Endothelial cell of umbilical vein (primary cell): Measurements from ENCODE around the gene C10orf71. TPM values are rescaled to one million over a fixed set of nuclear protein-coding genes. Genes with fewer than 3 reads are reported as not detected.

Experiments
- BruUV-seq: library from RNA; stranded (reverse); fragments of 400-500 nt; replicated peaks from 2 replicates; lab custom pipeline; 2021; lab: Mats Ljungman, UMichigan
- CTCF ChIA-PET: fragments of 300-600, 350-600 bp; sonication (Branson Sonifier 250); formaldehyde crosslinking; loops from one replicate; lab custom pipeline; 2021; ENCODE audit warnings: antibody characterized with exemption, inconsistent platforms; lab: Charles Lee
- POLR2A ChIA-PET: fragments of 300-600, 350-600 bp; sonication (Branson Sonifier 250); formaldehyde crosslinking; loops from one replicate; lab custom pipeline; 2021; ENCODE audit warnings: antibody characterized with exemption, inconsistent platforms; lab: Charles Lee
- DNase-seq: peaks from one replicate; pipeline ENCODE4 v3.0.0-alpha.2; 2011; ENCODE audit warnings: low read depth, low spot score
- FAIRE-seq: peaks from 2 replicates; lab custom pipeline; 2011; peaks lifted over from hg19 to GRCh38; lab: Jason Lieb, UNC
- H2AFZ ChIP-seq: 2 replicates; pipeline ENCODE4 v1.6.0; 2012; ENCODE audit warnings: low read depth, low read length, control low read depth, inconsistent platforms
- H3K27ac ChIP-seq: 2 replicates; pipeline ENCODE4 v1.5.1; 2011; ENCODE audit warnings: low read depth, mild to moderate bottlenecking, control low read depth, low read length, moderate library complexity; ENCODE audit not compliant: insufficient read depth
- H3K27me3 ChIP-seq, 2 experiments: 2 replicates each; pipeline versions ENCODE4 v1.6.0 to v1.6.1; 2011; ENCODE audit warnings: low read length in 2 of 2, mixed read lengths in 1 of 2; ENCODE audit not compliant: control insufficient read depth in 2 of 2, insufficient read depth in 2 of 2
- H3K36me3 ChIP-seq, 2 experiments: 2 replicates in 1 of 2; 3 replicates in 1 of 2; pipeline ENCODE4 v1.5.1; 2011; ENCODE audit warnings: low read length in 2 of 2, mild to moderate bottlenecking in 1 of 2, moderate library complexity in 1 of 2; ENCODE audit not compliant: control insufficient read depth in 2 of 2, insufficient read depth in 2 of 2; ENCODE audit errors: extremely low read depth in 1 of 2
- H3K4me1 ChIP-seq: 3 replicates; pipeline ENCODE4 v1.5.1; 2011; ENCODE audit warnings: mild to moderate bottlenecking, low read length; ENCODE audit not compliant: control insufficient read depth, insufficient read depth; ENCODE audit errors: extremely low read depth
- H3K4me2 ChIP-seq: 2 replicates; pipeline ENCODE4 v1.6.1; 2011; ENCODE audit warnings: low read length, control low read depth, mixed read lengths; ENCODE audit not compliant: insufficient read depth
- H3K4me3 ChIP-seq, 3 experiments: fragments of 200-600 bp in 1 of 3; sonication (generic), shearing (Covaris generic) in 1 of 3; replicated peaks in 1 of 3; 2 replicates each; pipeline ENCODE4 v1.5.1; 2011 to 2016; ENCODE audit warnings: control low read depth in 3 of 3, low read length in 3 of 3, mild to moderate bottlenecking in 2 of 3, inconsistent platforms in 1 of 3, low read depth in 1 of 3, moderate library complexity in 1 of 3; ENCODE audit not compliant: insufficient read depth in 1 of 3
- H3K79me2 ChIP-seq: 2 replicates; pipeline ENCODE4 v1.6.0; 2012; ENCODE audit warnings: low read length, inconsistent platforms; ENCODE audit not compliant: control insufficient read depth, insufficient read depth
- H3K9ac ChIP-seq: replicated peaks from 2 replicates; pipeline ENCODE3; 2011; ENCODE audit warnings: low read length, control low read depth; ENCODE audit not compliant: insufficient read depth; ENCODE audit errors: extremely low read depth
- H3K9me1 ChIP-seq: replicated peaks from 3 replicates; pipeline ENCODE4 v1.6.0; 2011; ENCODE audit warnings: mild to moderate bottlenecking, low read length; ENCODE audit not compliant: control insufficient read depth, insufficient read depth; ENCODE audit errors: extremely low read depth
- H3K9me3 ChIP-seq: replicated peaks from 2 replicates; pipeline ENCODE4 v1.5.1; 2012; ENCODE audit warnings: low read length, inconsistent platforms; ENCODE audit not compliant: control insufficient read depth, insufficient read depth
- H4K20me1 ChIP-seq: replicated peaks from 2 replicates; pipeline ENCODE3; 2011; ENCODE audit warnings: mild to moderate bottlenecking, low read length; ENCODE audit not compliant: control insufficient read depth, insufficient read depth; ENCODE audit errors: extremely low read depth
- CTCF ChIP-seq, 2 donors: IDR thresholded peaks; 1 replicate in 1 of 2; 2 replicates in 1 of 2; pipeline ENCODE4 v1.5.1; 2011; ENCODE audit warnings: low read length in 2 of 2, mild to moderate bottlenecking in 2 of 2, moderate library complexity in 2 of 2, control low read depth in 1 of 2, inconsistent platforms in 1 of 2, low read depth in 1 of 2; ENCODE audit not compliant: insufficient read depth in 1 of 2; ENCODE audit errors: extremely low read depth in 1 of 2
- EZH2 ChIP-seq: IDR thresholded peaks from 2 replicates; pipeline ENCODE4 v1.6.1; 2012; ENCODE audit warnings: borderline replicate concordance, low read depth, mild to moderate bottlenecking, moderate library complexity, low read length, inconsistent platforms; ENCODE audit not compliant: severe bottlenecking
- FOS ChIP-seq: IDR thresholded peaks from 2 replicates; pipeline ENCODE4 v1.6.1; 2011; ENCODE audit warnings: mild to moderate bottlenecking, low read length, moderate library complexity, borderline replicate concordance; ENCODE audit not compliant: insufficient read depth
- GATA2 ChIP-seq: IDR thresholded peaks from 2 replicates; pipeline ENCODE4 v1.7.0; 2011; ENCODE audit warnings: low read depth, mild to moderate bottlenecking, moderate library complexity, mixed read lengths, low read length; ENCODE audit not compliant: insufficient read length, insufficient read depth
- JUN ChIP-seq: IDR thresholded peaks from 2 replicates; pipeline ENCODE4 v1.6.1; 2011; ENCODE audit warnings: borderline replicate concordance, low read depth; ENCODE audit not compliant: insufficient read length, insufficient read depth
- MAX ChIP-seq: IDR thresholded peaks from 2 replicates; pipeline ENCODE4 v1.6.1; 2011; ENCODE audit not compliant: insufficient read depth, insufficient read length
- MYC ChIP-seq: IDR thresholded peaks from one replicate; pipeline ENCODE4 v1.6.1; 2011; ENCODE audit warnings: mild to moderate bottlenecking, low read depth, low read length
- POLR2A ChIP-seq: IDR thresholded peaks from 2 replicates; pipeline ENCODE4 v1.6.1; 2012; ENCODE audit warnings: low read depth, mild to moderate bottlenecking, control low read depth, low read length
- POLR2AphosphoS5 ChIP-seq: IDR thresholded peaks from 2 replicates; pipeline ENCODE4 v1.6.1; 2012; ENCODE audit warnings: low read depth, mild to moderate bottlenecking, control low read depth, low read length, moderate library complexity; ENCODE audit not compliant: insufficient read depth
- dilution Hi-C: fragments of 300-500 bp; cut with MboI; formaldehyde crosslinking; loops from one replicate; pipeline ENCODE4 v1.15.0; 2019; ENCODE audit warnings: low sequenced_read_pairs; ENCODE audit not compliant: extremely low pct_ligation_motif_present
- intact Hi-C: fragments of 100-400 bp; cut with micrococcal nuclease; formaldehyde crosslinking; loops from one replicate; pipeline ENCODE4 v1.10.0; 2022
- polyA plus RNA-seq, 4 experiments: library from polyadenylated mRNA; depleted of rRNA in 3 of 4; stranded (reverse) in 3 of 4; unstranded in 1 of 4; fragments of >200 nt; gene quantifications; 2 replicates each; pipeline versions ENCODE4 v1.2.1 to v1.2.3, GENCODE V29; 2011 to 2012; ENCODE audit warnings: missing spikeins in 1 of 4
- total RNA-seq: library from RNA; stranded (reverse); gene quantifications from 2 replicates; pipeline ENCODE4 v1.2.3, GENCODE V29; 2021

The C10orf71 gene
- total and polyA plus RNA-seq, 2 donors (not counting 3 experiments of a cell fraction or from before 2014, with no cell fraction given): not detected

DNA sequence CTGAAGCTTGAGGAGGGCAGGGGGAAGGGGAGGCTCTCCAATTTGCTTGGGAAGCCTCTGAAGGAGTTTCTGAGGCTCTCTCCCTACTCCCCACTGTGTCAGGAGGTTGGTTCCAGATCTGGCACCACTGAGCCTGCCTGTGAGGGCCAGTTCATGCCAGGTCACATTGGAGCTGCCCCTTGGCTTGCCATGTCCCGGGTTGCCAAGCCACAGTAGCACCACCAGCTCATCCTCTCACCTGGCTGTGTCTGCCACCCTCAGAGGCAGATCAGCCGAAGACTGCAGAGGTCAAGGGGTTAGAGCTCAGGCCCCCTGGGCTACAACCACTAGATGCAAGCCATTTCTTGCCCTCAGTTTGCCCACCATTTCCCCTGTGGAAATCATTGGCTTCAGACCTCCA, 3.1 kb downstream of the C10orf71 start:
- Histone ChIP-seq H3K4me1 (no peaks in the 10 kb centered on the region), H3K9ac (no peak overlapping the region), H3K4me3 (no peak overlapping the region), H3K9me3 (no peaks in the 10 kb centered on the region), H3K27me3 (no peaks in the 10 kb centered on the region), H2AFZ (no peak overlapping the region), H3K4me2 (no peak overlapping the region), H4K20me1 (no peaks in the 10 kb centered on the region), H3K9me1 (no peaks in the 10 kb centered on the region), H3K27ac (no peak overlapping the region), H3K79me2 (no peaks in the 10 kb centered on the region), H3K36me3 (no peaks in the 10 kb centered on the region)
- CTCF ChIA-PET: interaction anchor here (1.1 kb wide), 1 partner anchor 644 kb away, joined by 3 read pairs; no protein-coding TSS in a partner anchor
- POLR2A ChIA-PET: no interaction called here
- DNase-seq: no peak
- dilution Hi-C loops: no loop called here
- no peak for TF ChIP-seq FOS
- TF ChIP-seq POLR2A: no peak
- no peak for TF ChIP-seq GATA2
- no peak for FAIRE-seq
- intact Hi-C loops: no loop called here
- no TSS peak for BruUV-seq

- Histone ChIP-seq H3K4me3 (no peak overlapping the region), H3K27me3 (no peaks in the 10 kb centered on the region), H3K9me1 (no peaks in the 10 kb centered on the region), H3K9ac (no peak overlapping the region), H3K27ac (no peak overlapping the region), H2AFZ (no peak overlapping the region), H3K4me1 (no peaks in the 10 kb centered on the region), H3K4me2 (no peak overlapping the region), H4K20me1 (no peaks in the 10 kb centered on the region), H3K9me3 (no peaks in the 10 kb centered on the region), H3K79me2 (no peaks in the 10 kb centered on the region), H3K36me3 (no peaks in the 10 kb centered on the region)
- TF ChIP-seq POLR2A: no peak
- TF ChIP-seq JUN: no peak
- TF ChIP-seq FOS: no peak
- TF ChIP-seq MYC: no peak
- no peak for TF ChIP-seq CTCF (IDR thresholded peaks at IDR 0.05; ENCODE audit: extremely low read depth in 1 of 2, insufficient read depth in 1 of 2, low read depth in 1 of 2, low read length in 2 of 2)
- TF ChIP-seq EZH2: no peak
- no peak for TF ChIP-seq MAX
- no peak for TF ChIP-seq GATA2
- TF ChIP-seq POLR2AphosphoS5: no peak
- FAIRE-seq: no peak
- ChIA-PET POLR2A (no interaction called here), CTCF (no interaction called here)
- intact Hi-C loops (no loop called here), dilution Hi-C loops (no loop called here)
- no TSS peak for BruUV-seq
- no peak for DNase-seq
Measured at GRCh38 chr10:49303711-49304110, 4.7 kb downstream of the C10orf71 start.
